ENCODE data around the gene TNKS1BP1. TPM values are rescaled to one million over a fixed set of nuclear protein-coding genes. Genes with fewer than 3 reads are reported as not detected.

The TNKS1BP1 gene
- total RNA-seq, 4 donors from 2014 or later = 119 to 162 (median 137) TPM

GRCh38 chr11:57263351-57263750, 61.4 kb downstream of the TNKS1BP1 start:
- TF ChIP-seq CTCF (IDR thresholded peaks at IDR 0.05) = no peak
- ATAC-seq (ENCODE audit: low FRiP score) = no peak
- DNase-seq (ENCODE audit: low spot score) = no peak

- DNase-seq (ENCODE audit: low spot score) (no peak), ATAC-seq (ENCODE audit: low FRiP score) (no peak)
- no peak for TF ChIP-seq CTCF (IDR thresholded peaks at IDR 0.05)
Measured at GRCh38 chr11:57262157-57262556, 62.6 kb downstream of the TNKS1BP1 start.

- no peak for TF ChIP-seq CTCF (IDR thresholded peaks at IDR 0.05)
- DNase-seq (ENCODE audit: low spot score) (no peak), ATAC-seq (ENCODE audit: low FRiP score) (no peak)
Measured at GRCh38 chr11:57260937-57261783, 63.6 kb downstream of the TNKS1BP1 start.

- ATAC-seq (ENCODE audit: low FRiP score) = no peak
- no peak for DNase-seq (ENCODE audit: low spot score)
- no peak for TF ChIP-seq CTCF (IDR thresholded peaks at IDR 0.05)
Measured at GRCh38 chr11:57256119-57256518, 68.6 kb downstream of the TNKS1BP1 start.

GRCh38 chr11:57255618-57256017, 69.1 kb downstream of the TNKS1BP1 start:
- TF ChIP-seq CTCF (IDR thresholded peaks at IDR 0.05) = no peak
- no peak for DNase-seq (ENCODE audit: low spot score)
- no peak for ATAC-seq (ENCODE audit: low FRiP score)

- DNase-seq (ENCODE audit: low spot score) = no peak
- no peak for TF ChIP-seq CTCF (IDR thresholded peaks at IDR 0.05)
- no peak for ATAC-seq (ENCODE audit: low FRiP score)
Measured at GRCh38 chr11:57254631-57255030, 70.1 kb downstream of the TNKS1BP1 start.

- ATAC-seq (ENCODE audit: low FRiP score) (peak; percentile 69), DNase-seq (ENCODE audit: low spot score) (peak; percentile 53)
- TF ChIP-seq CTCF (IDR thresholded peaks at IDR 0.05) = no peak
Measured at GRCh38 chr11:57251491-57252104, 73.2 kb downstream of the TNKS1BP1 start.

Data from omental fat pad (tissue), 4 donors.